Left renal cortex interstitium (tissue), 4 donors: ENCODE results near the gene PRKN. TPM values are rescaled to one million over a fixed set of nuclear protein-coding genes. Genes with fewer than 3 reads are reported as not detected.
A peak's percentile ranks its signal among the peaks of the same experiment; 100 is the strongest.

ENCODE experiments used
- DNase-seq, 4 donors: peaks; one replicate each; pipeline ENCODE4 v3.0.0-alpha.2; 2013; ENCODE audit warnings: low read depth in 4 of 4, low spot score in 2 of 4, missing footprints in 1 of 4
- polyA plus RNA-seq, 4 donors: library from polyadenylated mRNA; unstranded; fragments of 120-200 nt; gene quantifications; one replicate each; pipeline ENCODE4 v1.2.1, GENCODE V29; 2013; ENCODE audit not compliant: insufficient read length in 4 of 4

Gene PRKN
- polyA plus RNA-seq, 4 donors: 7.9 to 12.9 (median 9.1) TPM

GRCh38 chr6:162026843-162027242 is 700.7 kb downstream of the PRKN start:
- DNase-seq: no peak

GRCh38 chr6:162026031-162026430 is 701.5 kb downstream of the PRKN start:
- DNase-seq: no peak

- DNase-seq: peak; percentile 7 to 16 (median 12)
Measured at GRCh38 chr6:162019349-162019748, 708.2 kb downstream of the PRKN start.

GRCh38 chr6:162017536-162017935 is 710.0 kb downstream of the PRKN start:
- DNase-seq: no peak

GRCh38 chr6:162014069-162014811 is 713.3 kb downstream of the PRKN start:
- no peak for DNase-seq

GRCh38 chr6:162005372-162005771 is 722.2 kb downstream of the PRKN start:
- DNase-seq: no peak

GRCh38 chr6:161996783-161997182 is 730.8 kb downstream of the PRKN start:
- no peak for DNase-seq

- DNase-seq: no peak
Measured at GRCh38 chr6:161985876-161986423, 741.6 kb downstream of the PRKN start.

- DNase-seq: no peak
Measured at GRCh38 chr6:161984713-161985112, 742.9 kb downstream of the PRKN start.

GRCh38 chr6:161976553-161976952 is 751.0 kb downstream of the PRKN start:
- no peak for DNase-seq

- DNase-seq: no peak
Measured at GRCh38 chr6:161973064-161973463, 754.5 kb downstream of the PRKN start.

GRCh38 chr6:161971043-161971442 is 756.5 kb downstream of the PRKN start:
- DNase-seq: no peak

- no peak for DNase-seq
Measured at GRCh38 chr6:161963634-161964234, 763.8 kb downstream of the PRKN start.

- no peak for DNase-seq
Measured at GRCh38 chr6:161963181-161963580, 764.4 kb downstream of the PRKN start.

GRCh38 chr6:161961796-161962195 is 765.8 kb downstream of the PRKN start:
- no peak for DNase-seq

GRCh38 chr6:161961046-161961445 is 766.5 kb downstream of the PRKN start:
- no peak for DNase-seq

GRCh38 chr6:161959072-161959471 is 768.5 kb downstream of the PRKN start:
- no peak for DNase-seq

- no peak for DNase-seq
Measured at GRCh38 chr6:161956082-161956481, 771.5 kb downstream of the PRKN start.

GRCh38 chr6:161954699-161955276 is 772.8 kb downstream of the PRKN start:
- DNase-seq: no peak

GRCh38 chr6:161954077-161954476 is 773.5 kb downstream of the PRKN start:
- no peak for DNase-seq

GRCh38 chr6:161951126-161951525 is 776.4 kb downstream of the PRKN start:
- DNase-seq: no peak

- no peak for DNase-seq
Measured at GRCh38 chr6:161949531-161949930, 778.0 kb downstream of the PRKN start.
